Lower leg skin (tissue), 3 donors: Measurements from ENCODE around the gene CADM3.

Experiments used
- CTCF ChIP-seq, 3 donors: fragments of 450-650 bp; IDR thresholded peaks; one replicate each; pipeline ENCODE4 v1.5.1; 2016; ENCODE audit warnings: antibody characterized with exemption in 3 of 3, mild to moderate bottlenecking in 3 of 3, moderate library complexity in 2 of 3
- POLR2A ChIP-seq, 2 donors: fragments of 450-650 bp; IDR thresholded peaks; one replicate each; pipeline ENCODE4 v1.6.1; 2016 to 2017; ENCODE audit warnings: antibody characterized with exemption in 2 of 2, mild to moderate bottlenecking in 1 of 2, moderate library complexity in 1 of 2

GRCh38 chr1:159211331-159212136 lies 40.1 kb downstream of the CADM3 start:
- no peak for TF ChIP-seq CTCF (IDR thresholded peaks at IDR 0.05)
- no peak for TF ChIP-seq POLR2A (IDR thresholded peaks at IDR 0.05)
